Measurements from ENCODE around the gene CNTNAP5. TPM values are rescaled to one million over a fixed set of nuclear protein-coding genes. Genes with fewer than 3 reads are reported as not detected.

The CNTNAP5 gene
- total RNA-seq, 4 donors from 2014 or later, result 0.17 TPM; not detected in 3

DNA sequence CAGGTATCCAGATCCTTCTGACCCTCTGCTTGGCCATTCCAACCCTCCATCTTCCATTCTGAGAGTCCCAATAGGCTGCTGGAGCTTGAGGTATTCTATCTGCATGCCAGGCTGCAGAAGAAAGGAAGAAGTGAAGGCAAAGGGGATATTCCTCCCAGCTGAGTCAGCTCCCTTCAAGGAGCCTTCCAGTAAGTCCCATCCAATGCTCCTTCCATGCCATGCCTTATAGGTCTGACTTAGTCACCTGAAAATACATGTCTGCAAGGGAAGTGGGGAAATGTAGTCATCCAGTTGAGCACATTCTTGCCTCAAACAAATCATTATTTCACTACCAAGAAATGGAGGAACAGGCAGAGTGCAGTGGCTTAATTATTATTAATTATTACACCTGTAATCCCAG lies 464.6 kb downstream of the CNTNAP5 start:
- H3K27ac ChIP-seq (replicated peaks in 1 of 4), result no peak overlapping the region
- DNase-seq (ENCODE audit: extremely low spot score), result no peak
- intact Hi-C loops (cut with DNase I), result no loop called here
- no peaks in the 10 kb centered on the region for H3K9me3 ChIP-seq
- H3K36me3 ChIP-seq, result no peaks in the 10 kb centered on the region
- H3K4me1 ChIP-seq, result no peaks in the 10 kb centered on the region
- H3K27me3 ChIP-seq, result no peaks in the 10 kb centered on the region
- TF ChIP-seq POLR2A (IDR thresholded peaks at IDR 0.05; ENCODE audit: low read depth) (no peak), POLR2AphosphoS5 (IDR thresholded peaks at IDR 0.05) (no peak), EP300 (IDR thresholded peaks at IDR 0.05) (no peak)
- TF ChIP-seq, protein P1, sequence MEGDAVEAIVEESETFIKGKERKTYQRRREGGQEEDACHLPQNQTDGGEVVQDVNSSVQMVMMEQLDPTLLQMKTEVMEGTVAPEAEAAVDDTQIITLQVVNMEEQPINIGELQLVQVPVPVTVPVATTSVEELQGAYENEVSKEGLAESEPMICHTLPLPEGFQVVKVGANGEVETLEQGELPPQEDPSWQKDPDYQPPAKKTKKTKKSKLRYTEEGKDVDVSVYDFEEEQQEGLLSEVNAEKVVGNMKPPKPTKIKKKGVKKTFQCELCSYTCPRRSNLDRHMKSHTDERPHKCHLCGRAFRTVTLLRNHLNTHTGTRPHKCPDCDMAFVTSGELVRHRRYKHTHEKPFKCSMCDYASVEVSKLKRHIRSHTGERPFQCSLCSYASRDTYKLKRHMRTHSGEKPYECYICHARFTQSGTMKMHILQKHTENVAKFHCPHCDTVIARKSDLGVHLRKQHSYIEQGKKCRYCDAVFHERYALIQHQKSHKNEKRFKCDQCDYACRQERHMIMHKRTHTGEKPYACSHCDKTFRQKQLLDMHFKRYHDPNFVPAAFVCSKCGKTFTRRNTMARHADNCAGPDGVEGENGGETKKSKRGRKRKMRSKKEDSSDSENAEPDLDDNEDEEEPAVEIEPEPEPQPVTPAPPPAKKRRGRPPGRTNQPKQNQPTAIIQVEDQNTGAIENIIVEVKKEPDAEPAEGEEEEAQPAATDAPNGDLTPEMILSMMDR (IDR thresholded peaks at IDR 0.05), result no peak
- H3K4me3 ChIP-seq, result no peak overlapping the region

DNA sequence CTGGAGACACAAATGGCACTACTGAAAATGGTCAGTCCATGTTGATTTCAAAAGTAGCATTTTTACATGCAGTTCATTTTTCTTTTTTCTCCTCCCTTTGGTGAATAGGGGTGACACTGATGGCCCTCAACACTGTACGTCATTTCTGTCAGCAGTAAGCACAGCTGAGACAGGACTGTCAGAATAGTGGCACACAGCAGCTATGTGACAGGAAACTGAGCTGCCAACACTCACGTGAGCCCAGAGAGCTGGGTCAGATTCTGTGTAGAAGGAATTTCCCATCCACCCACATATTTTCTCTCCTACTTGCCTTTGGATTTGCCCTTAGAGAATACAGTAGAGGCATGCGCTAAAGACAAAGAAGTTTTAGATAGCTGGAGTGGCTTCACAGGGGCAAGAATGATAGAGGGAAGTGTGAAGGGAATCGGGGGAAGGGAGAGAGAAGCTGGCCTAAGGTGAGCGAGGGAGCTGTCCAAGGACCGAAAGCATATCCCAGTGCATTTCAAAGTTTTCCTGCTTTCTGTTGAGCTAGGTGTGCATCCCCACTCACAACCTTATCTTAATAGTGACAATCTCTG lies 476.6 kb downstream of the CNTNAP5 start:
- Histone ChIP-seq H3K27me3 (no peaks in the 10 kb centered on the region), H3K27ac (replicated peaks in 1 of 4) (no peak overlapping the region), H3K4me3 (no peak overlapping the region), H3K4me1 (no peaks in the 10 kb centered on the region), H3K9me3 (no peaks in the 10 kb centered on the region), H3K36me3 (no peaks in the 10 kb centered on the region)
- intact Hi-C loops (cut with DNase I), result no loop called here
- 85% methylated on average over 6 of the region's 6 CpGs for WGBS
- TF ChIP-seq, protein P1 (IDR thresholded peaks at IDR 0.05), result no peak
- TF ChIP-seq POLR2AphosphoS5 (IDR thresholded peaks at IDR 0.05), result no peak
- no peak for TF ChIP-seq EP300 (IDR thresholded peaks at IDR 0.05)
- TF ChIP-seq POLR2A (IDR thresholded peaks at IDR 0.05; ENCODE audit: low read depth), result no peak
- no peak for DNase-seq (ENCODE audit: extremely low spot score)

DNA sequence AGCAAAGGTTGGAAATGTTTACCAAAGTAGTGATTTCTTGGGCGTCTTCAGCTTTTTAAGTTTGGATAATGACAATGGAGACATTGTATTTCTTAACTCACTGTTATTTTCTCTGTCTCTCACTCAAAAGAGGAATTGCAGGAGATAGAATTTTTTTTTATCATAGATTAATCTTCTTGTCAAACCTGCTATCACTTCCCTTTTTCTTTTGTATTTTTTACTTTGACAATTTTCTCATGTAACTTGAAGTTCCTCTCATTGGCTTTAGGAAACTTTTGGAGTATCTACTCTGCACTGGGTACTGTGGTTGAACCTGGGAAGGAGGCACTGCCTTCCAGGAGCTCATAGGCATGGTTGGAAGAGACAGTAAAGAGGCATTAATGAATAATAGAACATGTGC lies 489.1 kb downstream of the CNTNAP5 start:
- Histone ChIP-seq H3K4me1 (no peaks in the 10 kb centered on the region), H3K27me3 (no peaks in the 10 kb centered on the region), H3K27ac (replicated peaks in 1 of 4) (no peak overlapping the region), H3K9me3 (no peaks in the 10 kb centered on the region), H3K4me3 (no peak overlapping the region), H3K36me3 (no peaks in the 10 kb centered on the region)
- no peak for DNase-seq (ENCODE audit: extremely low spot score)
- no peak for TF ChIP-seq POLR2AphosphoS5 (IDR thresholded peaks at IDR 0.05)
- TF ChIP-seq POLR2A (IDR thresholded peaks at IDR 0.05; ENCODE audit: low read depth), result no peak
- TF ChIP-seq, protein P1 (IDR thresholded peaks at IDR 0.05), result no peak
- TF ChIP-seq EP300 (IDR thresholded peaks at IDR 0.05), result no peak
- WGBS, result 72% methylated on average over 1 of the region's 1 CpG
- intact Hi-C loops (cut with DNase I), result no loop called here

DNA sequence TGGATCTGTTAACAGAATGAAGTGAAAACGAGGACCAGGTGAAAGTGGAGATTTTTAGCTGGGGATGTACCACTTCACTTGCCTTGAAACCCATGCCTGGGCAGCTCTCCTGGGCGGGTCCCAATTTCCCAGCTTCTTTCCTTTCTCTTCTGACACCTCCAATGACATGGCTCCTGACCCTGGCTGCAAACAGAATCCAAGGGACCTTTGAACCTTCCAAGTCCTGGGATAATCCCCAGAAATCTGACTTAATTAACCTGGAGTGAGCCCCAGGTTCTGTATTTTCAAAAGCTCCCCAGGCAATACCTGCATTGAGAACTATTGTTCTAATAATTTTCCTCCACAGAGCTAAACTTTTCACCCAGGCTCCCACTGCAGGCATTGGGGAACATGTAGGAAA lies 495.9 kb downstream of the CNTNAP5 start:
- 100% methylated on average over 2 of the region's 2 CpGs for WGBS
- H3K27ac ChIP-seq (replicated peaks in 1 of 4), result no peak overlapping the region
- H3K36me3 ChIP-seq, result no peaks in the 10 kb centered on the region
- H3K4me1 ChIP-seq, result peaks cover 6 to 36% (median 26%) of the 10 kb centered on the region in 4 donors
- H3K4me3 ChIP-seq, result no peak overlapping the region
- TF ChIP-seq EP300 (IDR thresholded peaks at IDR 0.05) (no peak), POLR2A (IDR thresholded peaks at IDR 0.05; ENCODE audit: low read depth) (no peak), POLR2AphosphoS5 (IDR thresholded peaks at IDR 0.05) (no peak)
- TF ChIP-seq, protein P1 (IDR thresholded peaks at IDR 0.05), result no peak
- DNase-seq (ENCODE audit: extremely low spot score), result no peak
- intact Hi-C loops (cut with DNase I), result no loop called here
- H3K9me3 ChIP-seq, result no peaks in the 10 kb centered on the region
- no peaks in the 10 kb centered on the region for H3K27me3 ChIP-seq

DNA sequence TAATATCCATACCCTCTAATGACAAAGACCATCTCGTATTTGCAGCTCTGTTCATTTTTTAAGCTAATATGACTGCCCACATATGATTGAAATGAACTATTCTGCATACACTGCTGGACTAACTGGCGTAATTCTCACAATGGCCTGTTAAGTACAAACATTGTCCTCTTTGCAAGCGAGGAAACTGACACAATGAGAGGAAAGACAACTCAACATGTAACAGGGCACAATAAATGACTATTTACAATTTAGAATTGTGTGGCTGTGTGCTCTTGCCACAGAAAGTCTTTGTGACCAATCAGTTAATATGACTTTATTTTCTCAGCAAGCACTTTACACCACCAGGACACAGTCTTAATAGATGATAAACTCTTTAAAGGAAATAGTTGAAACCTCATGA lies 498.0 kb downstream of the CNTNAP5 start:
- WGBS, result 73% methylated on average over 3 of the region's 3 CpGs
- intact Hi-C loops (cut with DNase I), result no loop called here
- TF ChIP-seq EP300 (IDR thresholded peaks at IDR 0.05) (no peak), POLR2A (IDR thresholded peaks at IDR 0.05; ENCODE audit: low read depth) (no peak), POLR2AphosphoS5 (IDR thresholded peaks at IDR 0.05) (no peak)
- TF ChIP-seq, protein P1 (IDR thresholded peaks at IDR 0.05), result no peak
- Histone ChIP-seq H3K36me3 (no peaks in the 10 kb centered on the region), H3K27me3 (no peaks in the 10 kb centered on the region), H3K4me1 (peaks cover 6 to 36% (median 27%) of the 10 kb centered on the region in 4 donors), H3K4me3 (no peak overlapping the region), H3K9me3 (no peaks in the 10 kb centered on the region), H3K27ac (replicated peaks in 1 of 4) (no peak overlapping the region)
- no peak for DNase-seq (ENCODE audit: extremely low spot score)

All from esophagus muscularis mucosa (tissue), 4 donors.